HCT116 (cell line): ENCODE data around the gene SIPA1L3.

Experiments used
- ATF3 ChIP-seq: IDR thresholded peaks from 2 replicates; pipeline ENCODE4 v1.6.1; 2012
- CEBPB ChIP-seq: IDR thresholded peaks from 2 replicates; pipeline ENCODE4 v1.6.1; 2012; ENCODE audit warnings: low read depth
- EZH2 ChIP-seq: fragments of 200-600 bp; sonication (generic); IDR thresholded peaks from 2 replicates; pipeline ENCODE4 v1.6.1; 2017; ENCODE audit warnings: antibody characterized with exemption, mixed run types
- EZH2phosphoT487 ChIP-seq: fragments of 200-600 bp; IDR thresholded peaks from 2 replicates; pipeline ENCODE4 v1.6.1; 2018; ENCODE audit warnings: antibody characterized with exemption, borderline replicate concordance
- FOSL1 ChIP-seq: IDR thresholded peaks from 2 replicates; pipeline ENCODE4 v1.6.1; 2012; ENCODE audit warnings: low read depth
- JUND ChIP-seq: IDR thresholded peaks from 2 replicates; pipeline ENCODE4 v1.6.1; 2012
- MAX ChIP-seq: IDR thresholded peaks from 2 replicates; pipeline ENCODE4 v1.6.1; 2012
- POLR2A ChIP-seq: IDR thresholded peaks from 2 replicates; pipeline ENCODE4 v1.7.0; 2011; ENCODE audit warnings: borderline replicate concordance; ENCODE audit not compliant: insufficient read depth, insufficient read length; ENCODE audit errors: extremely low read depth
- SP1 ChIP-seq: IDR thresholded peaks from 2 replicates; pipeline ENCODE4 v1.6.1; 2012; ENCODE audit warnings: low read depth
- YY1 ChIP-seq: IDR thresholded peaks from 2 replicates; pipeline ENCODE4 v1.6.1; 2011; ENCODE audit warnings: low read length, low read depth, moderate library complexity, mild to moderate bottlenecking; ENCODE audit not compliant: insufficient replicate concordance; ENCODE audit errors: extremely low read depth
- ZBTB33 ChIP-seq: IDR thresholded peaks from 2 replicates; pipeline ENCODE4 v1.6.1; 2011; ENCODE audit warnings: mild to moderate bottlenecking, low read length, moderate library complexity; ENCODE audit not compliant: insufficient replicate concordance; ENCODE audit errors: extremely low read depth
- ZFX ChIP-seq: fragments of 450-650 bp; IDR thresholded peaks from 2 replicates; pipeline ENCODE4 v1.6.1; 2017
- TF ChIP-seq, protein P1 (sequence below), 3 experiments: fragments of 200-600 bp in 1 of 3; sonication (generic) in 1 of 3; IDR thresholded peaks in 2 of 3; conservative IDR thresholded peaks in 1 of 3; 2 replicates each; pipeline ENCODE4 v1.5.1; 2012 to 2017; ENCODE audit warnings: low read depth in 2 of 3, low read length in 2 of 3, antibody characterized with exemption in 1 of 3, borderline replicate concordance in 1 of 3, control low read depth in 1 of 3, mild to moderate bottlenecking in 1 of 3, mixed read lengths in 1 of 3, mixed run types in 1 of 3, moderate library complexity in 1 of 3; ENCODE audit not compliant: insufficient read depth in 1 of 3
- TF ChIP-seq, protein P2 (sequence below): IDR thresholded peaks from 2 replicates; pipeline ENCODE4 v1.6.1; 2012; ENCODE audit warnings: low read depth

GRCh38 chr19:37972803-37973202, 65.8 kb downstream of the SIPA1L3 start:
- TF ChIP-seq POLR2A (no peak), MAX (no peak), EZH2 (no peak), YY1 (no peak), SP1 (no peak), ZFX (no peak), JUND (no peak), ATF3 (no peak), EZH2phosphoT487 (no peak), FOSL1 (no peak), CEBPB (no peak), ZBTB33 (no peak)
- TF ChIP-seq, protein P1, sequence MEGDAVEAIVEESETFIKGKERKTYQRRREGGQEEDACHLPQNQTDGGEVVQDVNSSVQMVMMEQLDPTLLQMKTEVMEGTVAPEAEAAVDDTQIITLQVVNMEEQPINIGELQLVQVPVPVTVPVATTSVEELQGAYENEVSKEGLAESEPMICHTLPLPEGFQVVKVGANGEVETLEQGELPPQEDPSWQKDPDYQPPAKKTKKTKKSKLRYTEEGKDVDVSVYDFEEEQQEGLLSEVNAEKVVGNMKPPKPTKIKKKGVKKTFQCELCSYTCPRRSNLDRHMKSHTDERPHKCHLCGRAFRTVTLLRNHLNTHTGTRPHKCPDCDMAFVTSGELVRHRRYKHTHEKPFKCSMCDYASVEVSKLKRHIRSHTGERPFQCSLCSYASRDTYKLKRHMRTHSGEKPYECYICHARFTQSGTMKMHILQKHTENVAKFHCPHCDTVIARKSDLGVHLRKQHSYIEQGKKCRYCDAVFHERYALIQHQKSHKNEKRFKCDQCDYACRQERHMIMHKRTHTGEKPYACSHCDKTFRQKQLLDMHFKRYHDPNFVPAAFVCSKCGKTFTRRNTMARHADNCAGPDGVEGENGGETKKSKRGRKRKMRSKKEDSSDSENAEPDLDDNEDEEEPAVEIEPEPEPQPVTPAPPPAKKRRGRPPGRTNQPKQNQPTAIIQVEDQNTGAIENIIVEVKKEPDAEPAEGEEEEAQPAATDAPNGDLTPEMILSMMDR (IDR thresholded peaks at IDR 0.05 in 2 of 3, conservative IDR thresholded peaks at IDR 0.05 in 1 of 3; ENCODE audit: borderline replicate concordance in 1 of 3, insufficient read depth in 1 of 3, low read depth in 2 of 3, low read length in 2 of 3) = no peak
- TF ChIP-seq, protein P2, sequence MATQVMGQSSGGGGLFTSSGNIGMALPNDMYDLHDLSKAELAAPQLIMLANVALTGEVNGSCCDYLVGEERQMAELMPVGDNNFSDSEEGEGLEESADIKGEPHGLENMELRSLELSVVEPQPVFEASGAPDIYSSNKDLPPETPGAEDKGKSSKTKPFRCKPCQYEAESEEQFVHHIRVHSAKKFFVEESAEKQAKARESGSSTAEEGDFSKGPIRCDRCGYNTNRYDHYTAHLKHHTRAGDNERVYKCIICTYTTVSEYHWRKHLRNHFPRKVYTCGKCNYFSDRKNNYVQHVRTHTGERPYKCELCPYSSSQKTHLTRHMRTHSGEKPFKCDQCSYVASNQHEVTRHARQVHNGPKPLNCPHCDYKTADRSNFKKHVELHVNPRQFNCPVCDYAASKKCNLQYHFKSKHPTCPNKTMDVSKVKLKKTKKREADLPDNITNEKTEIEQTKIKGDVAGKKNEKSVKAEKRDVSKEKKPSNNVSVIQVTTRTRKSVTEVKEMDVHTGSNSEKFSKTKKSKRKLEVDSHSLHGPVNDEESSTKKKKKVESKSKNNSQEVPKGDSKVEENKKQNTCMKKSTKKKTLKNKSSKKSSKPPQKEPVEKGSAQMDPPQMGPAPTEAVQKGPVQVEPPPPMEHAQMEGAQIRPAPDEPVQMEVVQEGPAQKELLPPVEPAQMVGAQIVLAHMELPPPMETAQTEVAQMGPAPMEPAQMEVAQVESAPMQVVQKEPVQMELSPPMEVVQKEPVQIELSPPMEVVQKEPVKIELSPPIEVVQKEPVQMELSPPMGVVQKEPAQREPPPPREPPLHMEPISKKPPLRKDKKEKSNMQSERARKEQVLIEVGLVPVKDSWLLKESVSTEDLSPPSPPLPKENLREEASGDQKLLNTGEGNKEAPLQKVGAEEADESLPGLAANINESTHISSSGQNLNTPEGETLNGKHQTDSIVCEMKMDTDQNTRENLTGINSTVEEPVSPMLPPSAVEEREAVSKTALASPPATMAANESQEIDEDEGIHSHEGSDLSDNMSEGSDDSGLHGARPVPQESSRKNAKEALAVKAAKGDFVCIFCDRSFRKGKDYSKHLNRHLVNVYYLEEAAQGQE = no peak
